GM23248 (cell line): ENCODE results near the gene ZBTB20.

ENCODE experiments used
- EZH2 ChIP-seq: fragments of 200-600 bp; sonication (generic); IDR thresholded peaks from 2 replicates; pipeline ENCODE4 v1.6.1; 2018; ENCODE audit warnings: antibody characterized with exemption, mild to moderate bottlenecking; ENCODE audit not compliant: insufficient read depth, poor library complexity, severe bottlenecking
- EZH2phosphoT487 ChIP-seq: fragments of 200-600 bp; sonication (generic); IDR thresholded peaks from 2 replicates; pipeline ENCODE4 v1.6.1; 2018; ENCODE audit warnings: antibody characterized with exemption, moderate library complexity, mild to moderate bottlenecking, low read depth; ENCODE audit not compliant: insufficient read depth

DNA sequence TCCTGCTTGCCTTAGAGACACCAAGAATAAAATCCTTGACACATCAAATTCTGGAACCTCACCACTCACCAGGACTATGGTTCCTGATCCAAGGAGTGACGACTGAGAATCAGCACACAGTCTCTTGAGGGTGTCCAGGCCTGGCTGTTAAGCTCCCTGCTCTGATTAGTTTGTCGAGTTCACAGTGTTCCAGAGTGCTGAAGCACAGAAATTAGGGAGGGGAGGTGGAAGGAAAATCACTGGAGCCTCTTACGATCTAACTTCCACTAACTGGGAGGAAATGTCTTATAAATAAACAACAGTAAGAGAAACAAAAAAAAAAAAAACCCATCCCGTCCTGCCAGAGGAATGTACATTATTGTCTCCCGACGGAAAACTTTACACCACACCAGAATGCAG lies 523.0 kb downstream of the ZBTB20 start:
- no peak for TF ChIP-seq EZH2
- no peak for TF ChIP-seq EZH2phosphoT487
